Myocyte (in vitro differentiated cells): ENCODE data around the gene LRIT1. TPM values are rescaled to one million over a fixed set of nuclear protein-coding genes. Genes with fewer than 3 reads are reported as not detected.
A peak's percentile ranks its signal among the peaks of the same experiment; 100 is the strongest.

Experiments used
- DNase-seq: peaks from one replicate; pipeline ENCODE4 v3.0.0-alpha.2; 2012; ENCODE audit warnings: low read depth
- total RNA-seq: library from RNA; depleted of rRNA; stranded (reverse); fragments of >200 nt; gene quantifications from 2 replicates; pipeline ENCODE4 v1.2.3, GENCODE V29; 2014

The LRIT1 gene
- total RNA-seq, 1 donor from 2014 or later: 0.11 TPM

- DNase-seq: no peak
These were observed 46.1 kb downstream of the LRIT1 start for GRCh38 chr10:84195044-84195830.

GRCh38 chr10:84194424-84195043 lies 46.8 kb downstream of the LRIT1 start, which contains the start of gene CDHR1:
TSS of gene CDHR1 (plus strand) at chr10:84194537. CDS start at chr10:84194761, 224 bp downstream.
- DNase-seq: peak; percentile 18

- no peak for DNase-seq
These were observed 47.4 kb downstream of the LRIT1 start for GRCh38 chr10:84193846-84194423.

GRCh38 chr10:84193327-84193726 lies 48.0 kb downstream of the LRIT1 start:
- DNase-seq: no peak

GRCh38 chr10:84191106-84191505 lies 50.2 kb downstream of the LRIT1 start:
- no peak for DNase-seq

GRCh38 chr10:84190621-84191020 lies 50.7 kb downstream of the LRIT1 start:
- DNase-seq: no peak

- DNase-seq: no peak
These were observed 52.5 kb downstream of the LRIT1 start for GRCh38 chr10:84188815-84189214.

GRCh38 chr10:84185526-84186175 lies 55.7 kb downstream of the LRIT1 start:
- DNase-seq: no peak

- no peak for DNase-seq
These were observed 56.8 kb downstream of the LRIT1 start for GRCh38 chr10:84184517-84184916.

GRCh38 chr10:84181631-84182030 lies 59.7 kb downstream of the LRIT1 start:
- DNase-seq: no peak

Other genes starting within 250 kb of the LRIT1 start
- gene GHITM, start 102.0 kb downstream of the LRIT1 start, total RNA-seq: 232 and 248 TPM in 2 replicates
- not detected in 2 replicates for gene GPR15LG, start 67.7 kb downstream of the LRIT1 start, total RNA-seq
- 0.05 and 0.86 TPM in 2 replicates for gene CDHR1, start 47.0 kb downstream of the LRIT1 start, total RNA-seq
- not detected in 2 replicates for gene LRIT2, start 16.0 kb downstream of the LRIT1 start, total RNA-seq
- 2.3 and 8.2 TPM in 2 replicates for gene RGR, start 3.5 kb upstream of the LRIT1 start, total RNA-seq
- gene CCSER2, start 87.0 kb upstream of the LRIT1 start, total RNA-seq: 49.2 and 52.9 TPM in 2 replicates